K562 (cell line): ENCODE results near the gene CPNE6. TPM values are rescaled to one million over a fixed set of nuclear protein-coding genes. Genes with fewer than 3 reads are reported as not detected.

Experiments used
- ATAC-seq: fragments of 200-7000 bp; cut with Tn5 transposase; 3 replicates; pipeline ENCODE4 v1.9.1; 2020; ENCODE audit warnings: moderate library complexity
- BruUV-seq: library from RNA; stranded (reverse); fragments of 400-500 nt; replicated peaks from 2 replicates; lab custom pipeline; 2021; lab: Mats Ljungman, UMichigan
- CTCF ChIA-PET: fragments of 300-600 bp; formaldehyde crosslinking; extraction: SDS; loops from one replicate; lab custom pipeline; 2021; ENCODE audit warnings: low intra/inter-chr PET ratio; lab: Yijun Ruan, JAX
- POLR2A ChIA-PET: fragments of 300-600, 350-650 bp; sonication (Branson Sonifier 250); formaldehyde crosslinking; extraction: SDS; loops from one replicate; lab custom pipeline; 2021; ENCODE audit warnings: antibody characterized with exemption, inconsistent platforms; lab: Yijun Ruan, JAX
- DNase-seq, 4 experiments: peaks; one replicate each; pipeline versions ENCODE4 v3.0.0 to v3.0.0-alpha.2; 2011 to 2018; ENCODE audit warnings: low spot score in 3 of 4, mixed read lengths in 3 of 4; ENCODE audit errors: extremely low read depth in 1 of 4
- FAIRE-seq: peaks from 2 replicates; lab custom pipeline; 2011; peaks lifted over from hg19 to GRCh38; lab: Jason Lieb, UNC
- H2AFZ ChIP-seq: 2 replicates; pipeline ENCODE4 v1.6.0; 2011; ENCODE audit warnings: low read depth, low read length, control low read depth, inconsistent platforms
- H3K27ac ChIP-seq: fragments of 200-600 bp; 3 replicates; pipeline ENCODE4 v1.8.0; 2011; ENCODE audit warnings: low read depth, mild to moderate bottlenecking, control low read depth, inconsistent platforms, low read length, moderate library complexity, mixed read lengths; ENCODE audit errors: extremely low read depth
- H3K27me3 ChIP-seq, 2 experiments: fragments of 300-600 bp in 1 of 2; 2 replicates in 1 of 2; 3 replicates in 1 of 2; pipeline versions ENCODE4 v1.6.0 to v1.8.0; 2011; ENCODE audit warnings: inconsistent platforms in 2 of 2, low read length in 2 of 2, mild to moderate bottlenecking in 1 of 2, mixed read lengths in 1 of 2, moderate library complexity in 1 of 2; ENCODE audit not compliant: control insufficient read depth in 2 of 2, insufficient read depth in 2 of 2
- H3K36me3 ChIP-seq: fragments of 300-600 bp; 3 replicates; pipeline ENCODE4 v1.8.0; 2011; ENCODE audit warnings: mild to moderate bottlenecking, low read length, inconsistent platforms; ENCODE audit not compliant: control insufficient read depth, insufficient read depth
- H3K4me1 ChIP-seq, 2 experiments: fragments of 200-600 bp in 1 of 2; replicated peaks in 1 of 2; 2 replicates in 1 of 2; 3 replicates in 1 of 2; pipeline versions ENCODE4 v1.5.1 to v1.8.0; 2011; ENCODE audit warnings: inconsistent platforms in 2 of 2, low read length in 2 of 2, mild to moderate bottlenecking in 1 of 2, mixed read lengths in 1 of 2, moderate library complexity in 1 of 2; ENCODE audit not compliant: control insufficient read depth in 2 of 2, insufficient read depth in 2 of 2
- H3K4me2 ChIP-seq: 2 replicates; pipeline ENCODE4 v1.6.1; 2011; ENCODE audit warnings: low read length, control low read depth, inconsistent platforms, mixed read lengths; ENCODE audit not compliant: insufficient read depth
- H3K4me3 ChIP-seq: fragments of 200-600 bp; sonication (generic), shearing (Covaris generic); 2 replicates; pipeline ENCODE4 v1.5.1; 2016; ENCODE audit warnings: control low read depth, inconsistent platforms
- H3K79me2 ChIP-seq: fragments of 200-600 bp; 3 replicates; pipeline ENCODE4 v1.8.0; 2011; ENCODE audit warnings: low read length, inconsistent platforms; ENCODE audit not compliant: control insufficient read depth, insufficient read depth
- H3K9ac ChIP-seq, 2 experiments: 2 replicates each; pipeline versions ENCODE4 v1.6.0 to v1.6.1; 2011; ENCODE audit warnings: low read depth in 2 of 2, low read length in 2 of 2, control low read depth in 1 of 2, inconsistent platforms in 1 of 2, mild to moderate bottlenecking in 1 of 2, mixed read lengths in 1 of 2; ENCODE audit not compliant: insufficient read depth in 1 of 2
- H3K9me1 ChIP-seq: one replicate; pipeline ENCODE4 v1.6.0; 2011; ENCODE audit warnings: inconsistent platforms, mild to moderate bottlenecking, low read length, moderate library complexity; ENCODE audit not compliant: control insufficient read depth, insufficient read depth
- H3K9me3 ChIP-seq: replicated peaks from 2 replicates; pipeline ENCODE4 v1.5.1; 2011; ENCODE audit warnings: low read depth, low read length, inconsistent platforms; ENCODE audit not compliant: control insufficient read depth, insufficient read depth
- H4K20me1 ChIP-seq: replicated peaks from 2 replicates; pipeline ENCODE4 v1.6.1; 2011; ENCODE audit warnings: low read length, inconsistent platforms, mixed read lengths; ENCODE audit not compliant: control insufficient read depth, insufficient read depth
- HCFC1 ChIP-seq: IDR thresholded peaks from 2 replicates; pipeline ENCODE4 v1.6.1; 2012; ENCODE audit warnings: low read depth, low read length, improper control_type of control experiment
- ILF3 ChIP-seq: fragments of 450-650 bp; IDR thresholded peaks from 2 replicates; pipeline ENCODE4 v1.6.1; 2018; ENCODE audit warnings: antibody characterized with exemption, mild to moderate bottlenecking, moderate library complexity, borderline replicate concordance
- MITF ChIP-seq: IDR thresholded peaks from 2 replicates; pipeline ENCODE4 v1.6.1; 2014; ENCODE audit warnings: antibody characterized with exemption
- NCOR1 ChIP-seq: fragments of 450-650 bp; IDR thresholded peaks from 2 replicates; pipeline ENCODE4 v1.6.1; 2016; ENCODE audit warnings: mild to moderate bottlenecking, moderate library complexity
- RCOR1 ChIP-seq, 2 experiments: IDR thresholded peaks; 2 replicates each; pipeline ENCODE4 v1.6.1; 2012; ENCODE audit warnings: low read depth in 2 of 2, low read length in 2 of 2, borderline replicate concordance in 1 of 2, improper control_type of control experiment in 1 of 2
- RFX7 ChIP-seq: fragments of 250-450 bp; sonication (Bioruptor Pico); IDR thresholded peaks from 2 replicates; pipeline ENCODE4 v1.5.1; 2021; ENCODE audit warnings: mild to moderate bottlenecking
- RNF2 ChIP-seq: sonication (generic); IDR thresholded peaks from 2 replicates; pipeline ENCODE4 v1.6.1; 2016
- SAP30 ChIP-seq: fragments of 200-600 bp; sonication (generic); IDR thresholded peaks from 2 replicates; pipeline ENCODE4 v1.6.1; 2012; ENCODE audit warnings: borderline replicate concordance, low read depth, mild to moderate bottlenecking, moderate library complexity, low read length, control low read depth, inconsistent platforms; ENCODE audit not compliant: insufficient read depth, poor library complexity, severe bottlenecking
- TCF15 ChIP-seq: fragments of 250-450 bp; sonication (Bioruptor Pico); IDR thresholded peaks from 2 replicates; pipeline ENCODE4 v1.8.0; 2022; ENCODE audit warnings: moderate library complexity, mild to moderate bottlenecking, inconsistent platforms
- ZNF140 ChIP-seq: fragments of 250-450 bp; sonication (Bioruptor Pico); IDR thresholded peaks from 2 replicates; pipeline ENCODE4 v1.8.0; 2021; ENCODE audit warnings: moderate library complexity, mild to moderate bottlenecking, inconsistent platforms
- ZNF143 ChIP-seq: sonication (generic); formaldehyde crosslinking; IDR thresholded peaks from 2 replicates; pipeline ENCODE4 v1.9.0; 2022; ENCODE audit warnings: mild to moderate bottlenecking, missing genetic modification reagents
- ZNF347 ChIP-seq: fragments of 450-650 bp; formaldehyde crosslinking; IDR thresholded peaks from 2 replicates; pipeline ENCODE4 v1.4.0; 2020; ENCODE audit warnings: low read depth, mild to moderate bottlenecking, moderate library complexity
- ZNF551 ChIP-seq: fragments of 250-450 bp; sonication (Bioruptor Pico); IDR thresholded peaks from 2 replicates; pipeline ENCODE4 v1.5.0; 2021; ENCODE audit warnings: mild to moderate bottlenecking, moderate library complexity
- ZNF57 ChIP-seq: fragments of 450-650 bp; formaldehyde crosslinking; IDR thresholded peaks from 2 replicates; pipeline ENCODE4 v1.4.0; 2020; ENCODE audit warnings: mild to moderate bottlenecking, moderate library complexity
- ZNF639 ChIP-seq, 2 experiments: fragments of 200-800 bp in 1 of 2; sonication (Bioruptor generic) in 1 of 2; sonication (generic) in 1 of 2; formaldehyde crosslinking in 1 of 2; IDR thresholded peaks in 1 of 2; conservative IDR thresholded peaks in 1 of 2; 2 replicates each; pipeline versions ENCODE4 v1.5.0 to v1.6.1; 2016 to 2020; ENCODE audit warnings: missing compliant biosample characterization in 1 of 2, missing genetic modification characterization in 1 of 2, missing genetic modification reagents in 1 of 2
- WGBS: fragments of 100-300 bp; shearing (Covaris generic); methylation state at CpG from one replicate; pipeline ENCODE4 v1.1.6; 2016; ENCODE audit warnings: low coverage, mixed read lengths; ENCODE audit not compliant: insufficient coverage; ENCODE audit errors: missing lambda C conversion rate; 5-methylcytosine and 5-hydroxymethylcytosine counted together
- in situ Hi-C: fragments of 300-500 bp; cut with MboI; formaldehyde crosslinking; loops from 4 replicates; pipeline ENCODE4 v1.15.0; 2018; ENCODE audit warnings: inconsistent platforms, mixed read lengths
- intact Hi-C: fragments of 100-400 bp; cut with micrococcal nuclease; formaldehyde crosslinking; loops from 2 replicates; pipeline ENCODE4 v1.14.2; 2022
- polyA plus RNA-seq, 8 experiments: library from polyadenylated mRNA; depleted of rRNA in 4 of 8; stranded (reverse) in 5 of 8; unstranded in 3 of 8; fragments of >200 nt; fragmentation: Nextera tagmentation in 2 of 8; fragmentation: Illumina TruSeq in 1 of 8; extraction: Ambion mirVana in 2 of 8; extraction: Trizol in 1 of 8; gene quantifications; 2 replicates each; pipeline versions ENCODE4 v1.2.1 to v1.2.3, GENCODE V29; 2011 to 2014; ENCODE audit warnings: inconsistent platforms in 1 of 8, missing spikeins in 1 of 8
- total RNA-seq, 7 experiments: library from RNA; depleted of rRNA in 6 of 7; stranded (reverse); fragments of >200 nt in 6 of 7; fragmentation: Illumina TruSeq in 2 of 7; extraction: Trizol in 2 of 7; gene quantifications; 2 replicates each; pipeline versions ENCODE4 v1.2.1 to v1.2.3, GENCODE V29; 2011 to 2021; ENCODE audit warnings: low replicate concordance in 1 of 7

The CPNE6 gene
- total and polyA plus RNA-seq, 9 of the 15 experiments (the other 6 are each of a cell fraction or from before 2014, with no cell fraction given) = not detected

GRCh38 chr14:24092505-24093206, 21.3 kb downstream of the CPNE6 start:
- Histone ChIP-seq H3K36me3 (peaks cover 11% of the 10 kb centered on the region; the same call in 2 of the 3 replicates), H3K9ac (0 out of 4 replicates have a peak overlapping the region, but pooled peaks of 1 of the 2 experiments have one; percentile 100), H3K27me3 (no peaks in the 10 kb centered on the region), H3K27ac (peak overlapping the region; percentile 98; the same call in 1 of the 3 replicates), H3K9me3 (no peaks in the 10 kb centered on the region), H3K79me2 (peaks cover 29% of the 10 kb centered on the region), H3K9me1 (no peaks in the 10 kb centered on the region), H2AFZ (no peak overlapping the region), H4K20me1 (0 out of 2 replicates have a peak, but pooled peaks cover 2% of the 10 kb centered on the region), H3K4me3 (no peak overlapping the region), H3K4me1 (peaks cover 20 to 22% of the 10 kb centered on the region in 2 experiments; a peak in 4 of 5 replicates), H3K4me2 (no peak overlapping the region)
- ATAC-seq = no peak
- 91% methylated on average over 4 of the region's 4 CpGs for WGBS
- CTCF ChIA-PET = no interaction called here
- POLR2A ChIA-PET = interaction anchor here (0.9 to 5.8 kb wide), 5 partner anchors 11 to 69 kb away, joined by 3 to 40 read pairs (median 6); partner anchors contain the start of gene IRF9
- in situ Hi-C loops = loop anchor here (5.0 kb wide), 1 partner anchor 35 kb away; no protein-coding TSS in a partner anchor
- intact Hi-C loops = loop anchor here (10.0 kb wide), 2 partner anchors 52 to 78 kb away; partner anchors contain the start of genes EMC9, PSME2 and RNF31
- TF ChIP-seq ILF3 (no peak), ZNF57 (CRISPR knock-in tag) (no peak), ZNF551 (no peak), ZNF143 (no peak), NCOR1 (no peak), RFX7 (no peak), MITF (no peak), ZNF639 (CRISPR knock-in tag; conservative IDR thresholded peaks at IDR 0.05 in 1 of 2, IDR thresholded peaks at IDR 0.05 in 1 of 2) (no peak), ZNF347 (no peak), RNF2 (no peak), TCF15 (no peak), HCFC1 (no peak), ZNF140 (CRISPR knock-in tag) (no peak), SAP30 (no peak), RCOR1 (IDR thresholded peaks at IDR 0.05; ENCODE audit: borderline replicate concordance in 1 of 2, low read depth in 2 of 2, low read length in 2 of 2) (no peak)
- BruUV-seq = no TSS peak
- DNase-seq = no peak
- no peak for FAIRE-seq
